ENCODE results near the gene FKBP1A.

DNA sequence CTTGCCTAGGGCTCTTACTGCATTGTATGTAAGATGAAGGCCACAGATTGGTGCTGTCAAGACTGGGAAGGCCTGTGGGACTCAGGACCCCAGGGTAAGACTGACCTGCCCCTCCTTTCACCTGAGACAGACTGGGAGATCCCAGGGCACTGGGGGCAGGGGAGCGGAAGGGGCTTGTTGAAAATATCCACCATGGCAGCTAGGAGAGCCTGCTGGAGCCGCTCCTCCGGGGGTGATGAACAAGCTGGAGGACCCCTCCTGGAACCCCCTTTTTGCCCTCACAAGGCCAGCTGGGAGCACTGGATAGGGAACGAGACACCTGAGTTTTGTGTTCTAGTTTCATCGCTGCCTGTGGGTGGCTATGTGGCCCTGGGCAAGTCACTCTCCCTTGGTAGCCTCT lies 54.8 kb downstream of the FKBP1A start:
- TF ChIP-seq POLR2A (IDR thresholded peaks at IDR 0.05) = no peak
- TF ChIP-seq, protein P1, sequence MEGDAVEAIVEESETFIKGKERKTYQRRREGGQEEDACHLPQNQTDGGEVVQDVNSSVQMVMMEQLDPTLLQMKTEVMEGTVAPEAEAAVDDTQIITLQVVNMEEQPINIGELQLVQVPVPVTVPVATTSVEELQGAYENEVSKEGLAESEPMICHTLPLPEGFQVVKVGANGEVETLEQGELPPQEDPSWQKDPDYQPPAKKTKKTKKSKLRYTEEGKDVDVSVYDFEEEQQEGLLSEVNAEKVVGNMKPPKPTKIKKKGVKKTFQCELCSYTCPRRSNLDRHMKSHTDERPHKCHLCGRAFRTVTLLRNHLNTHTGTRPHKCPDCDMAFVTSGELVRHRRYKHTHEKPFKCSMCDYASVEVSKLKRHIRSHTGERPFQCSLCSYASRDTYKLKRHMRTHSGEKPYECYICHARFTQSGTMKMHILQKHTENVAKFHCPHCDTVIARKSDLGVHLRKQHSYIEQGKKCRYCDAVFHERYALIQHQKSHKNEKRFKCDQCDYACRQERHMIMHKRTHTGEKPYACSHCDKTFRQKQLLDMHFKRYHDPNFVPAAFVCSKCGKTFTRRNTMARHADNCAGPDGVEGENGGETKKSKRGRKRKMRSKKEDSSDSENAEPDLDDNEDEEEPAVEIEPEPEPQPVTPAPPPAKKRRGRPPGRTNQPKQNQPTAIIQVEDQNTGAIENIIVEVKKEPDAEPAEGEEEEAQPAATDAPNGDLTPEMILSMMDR (IDR thresholded peaks at IDR 0.05) = no peak

Measured in adrenal gland (tissue), 5 donors.